Measurements from ENCODE around the gene MPPE1. TPM values are rescaled to one million over a fixed set of nuclear protein-coding genes. Genes with fewer than 3 reads are reported as not detected.
"Not testable (repeated sequence)": the region's sequence is repeated elsewhere in the genome, so short reads cannot be mapped to it uniquely, and the experiment has no call there.

Gene MPPE1
- total and polyA plus RNA-seq, 2 donors, result 25.4 to 31.7 TPM

DNA sequence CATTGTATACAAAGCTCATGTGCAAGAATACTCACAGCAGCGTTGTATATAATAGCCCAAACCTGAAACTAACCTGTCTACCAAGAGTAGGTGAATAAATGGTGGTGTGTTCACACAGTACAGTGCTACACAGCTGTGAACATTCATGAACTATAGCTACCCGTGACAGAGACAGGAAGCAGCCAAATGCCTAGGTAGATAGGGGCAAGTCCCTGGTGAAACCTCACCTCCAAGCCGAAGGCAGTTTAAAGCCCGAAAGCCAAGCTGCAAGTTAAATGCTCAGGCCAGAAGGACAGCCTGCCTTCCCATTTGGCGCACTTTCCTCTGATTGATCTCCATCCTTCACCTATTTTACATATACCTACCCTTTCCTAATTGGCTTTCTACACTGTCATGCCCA, 36.7 kb upstream of the MPPE1 start:
- WGBS, result 83% methylated on average over 5 of the region's 5 CpGs
- Histone ChIP-seq H3K4me1 (ENCODE audit: insufficient read depth) (no peaks in the 10 kb centered on the region), H3K27ac (ENCODE audit: low read depth) (no peak overlapping the region), H3K36me3 (ENCODE audit: insufficient read depth) (no peaks in the 10 kb centered on the region), H3K4me3 (ENCODE audit: low read depth, low read length) (no peak overlapping the region)
- DNase-seq (ENCODE audit: extremely low spot score), result no peak

DNA sequence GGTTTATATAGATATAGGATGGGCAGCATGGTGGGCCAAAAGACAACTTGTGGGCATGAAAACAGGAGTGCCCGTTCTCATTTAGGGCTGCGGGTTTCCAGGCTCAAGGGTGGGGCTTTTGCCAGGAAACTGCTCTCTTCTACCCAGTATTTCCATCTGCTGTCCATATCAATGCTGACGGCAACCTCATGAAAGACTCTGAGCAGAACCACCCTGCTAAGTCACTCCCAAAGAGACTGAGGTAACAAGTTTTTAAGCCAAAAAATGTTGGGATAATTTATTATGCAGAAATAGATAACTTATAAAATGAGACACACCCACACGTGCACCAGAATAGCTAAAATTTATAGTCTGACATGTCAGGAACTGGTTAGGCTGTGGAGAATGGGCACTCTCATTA, 36.1 kb upstream of the MPPE1 start:
- H3K27ac ChIP-seq (ENCODE audit: low read depth), result no peak overlapping the region
- no peak overlapping the region for H3K4me3 ChIP-seq (ENCODE audit: low read depth, low read length)
- DNase-seq (ENCODE audit: extremely low spot score), result no peak
- no peaks in the 10 kb centered on the region for H3K36me3 ChIP-seq (ENCODE audit: insufficient read depth)
- H3K4me1 ChIP-seq (ENCODE audit: insufficient read depth), result no peaks in the 10 kb centered on the region
- 89% methylated on average over 4 of the region's 4 CpGs for WGBS

DNA sequence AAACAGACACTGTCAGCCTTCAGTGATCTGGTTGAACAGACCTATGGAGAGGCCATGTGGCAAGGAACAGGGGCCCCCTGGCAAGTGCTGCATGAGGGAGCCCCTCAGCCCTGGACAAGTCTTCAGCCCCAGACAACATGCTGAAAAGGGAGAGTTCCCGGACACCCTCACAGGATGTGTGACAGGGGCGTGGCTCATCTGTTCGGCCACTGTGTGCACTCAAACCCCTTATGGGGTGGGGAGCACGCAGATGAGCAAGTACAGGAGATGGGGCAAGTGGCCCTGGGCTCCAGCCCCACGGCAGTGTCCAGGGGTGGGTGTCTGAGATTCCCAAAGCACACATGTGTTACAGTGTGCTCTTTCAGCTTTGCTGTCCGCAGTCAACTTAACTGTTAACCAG, 35.4 kb upstream of the MPPE1 start:
- whole genome bisulfite sequencing, result 79% methylated on average over 6 of the region's 6 CpGs
- Histone ChIP-seq H3K4me1 (ENCODE audit: insufficient read depth) (no peaks in the 10 kb centered on the region), H3K27ac (ENCODE audit: low read depth) (no peak overlapping the region)

DNA sequence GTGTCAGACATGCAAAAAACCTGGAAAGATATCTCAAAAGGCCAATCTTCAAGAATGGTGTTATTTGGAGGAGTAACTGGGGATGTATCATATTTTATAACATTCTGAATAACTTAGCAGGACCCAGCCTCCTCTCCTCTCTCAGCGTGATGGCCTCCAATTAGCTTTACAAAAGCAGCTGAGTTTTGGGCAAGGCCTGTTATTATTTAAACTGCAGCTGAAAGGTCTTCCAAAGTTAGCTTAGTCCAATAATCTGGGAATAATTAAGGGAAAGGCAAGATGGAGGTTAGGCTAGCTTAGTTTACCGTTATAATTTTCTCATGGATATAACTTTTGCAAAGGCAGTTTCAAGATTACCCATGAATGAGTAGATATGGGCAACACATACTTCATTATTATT, 32.8 kb upstream of the MPPE1 start:
- Histone ChIP-seq H3K27ac (ENCODE audit: low read depth) (no peak overlapping the region), H3K4me1 (ENCODE audit: insufficient read depth) (no peaks in the 10 kb centered on the region), H3K4me3 (ENCODE audit: low read depth, low read length) (no peak overlapping the region), H3K36me3 (ENCODE audit: insufficient read depth) (no peaks in the 10 kb centered on the region)
- 82% methylated on average over 2 of the region's 2 CpGs for WGBS
- no peak for DNase-seq (ENCODE audit: extremely low spot score)

More for the DNA sequence above, 35.4 kb upstream of the MPPE1 start:
- no peak for DNase-seq (ENCODE audit: extremely low spot score)
- Histone ChIP-seq H3K36me3 (ENCODE audit: insufficient read depth) (no peaks in the 10 kb centered on the region), H3K4me3 (ENCODE audit: low read depth, low read length) (no peak overlapping the region)

DNA sequence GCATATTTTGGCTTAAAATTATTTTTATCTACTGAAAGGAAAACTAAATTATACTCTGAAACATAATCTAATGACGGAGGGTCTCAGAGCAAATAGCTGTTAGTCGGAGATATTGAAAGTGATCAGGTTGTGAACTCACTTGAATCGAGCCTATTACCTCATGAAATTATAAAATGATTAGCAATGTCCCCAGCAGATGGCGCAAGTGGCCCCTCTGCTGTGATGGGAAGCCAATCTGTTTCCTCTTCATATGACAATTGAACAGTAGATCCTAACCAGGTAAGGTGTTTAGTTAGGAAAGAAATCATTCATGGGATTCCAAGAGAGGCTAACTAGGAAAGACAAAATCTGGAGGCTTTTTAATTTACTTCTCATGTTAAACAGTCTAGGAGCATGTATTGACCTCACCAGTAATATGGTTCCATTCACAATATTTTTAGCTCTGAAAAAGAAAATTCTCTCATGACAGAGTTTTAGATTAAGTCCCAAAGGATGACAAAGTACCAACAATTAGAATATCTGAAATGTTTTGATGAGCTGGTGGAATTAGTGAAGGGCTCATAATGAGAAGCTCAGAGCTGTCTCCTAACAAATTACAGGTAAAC, 29.9 kb upstream of the MPPE1 start:
- no peaks in the 10 kb centered on the region for H3K36me3 ChIP-seq (ENCODE audit: insufficient read depth)
- no peak overlapping the region for H3K27ac ChIP-seq (ENCODE audit: low read depth)
- WGBS, result 6% methylated on average over 4 of the region's 4 CpGs
- no peaks in the 10 kb centered on the region for H3K4me1 ChIP-seq (ENCODE audit: insufficient read depth)
- peak; percentile 41 for DNase-seq (ENCODE audit: extremely low spot score)
- H3K4me3 ChIP-seq (ENCODE audit: low read depth, low read length), result no peak overlapping the region

DNA sequence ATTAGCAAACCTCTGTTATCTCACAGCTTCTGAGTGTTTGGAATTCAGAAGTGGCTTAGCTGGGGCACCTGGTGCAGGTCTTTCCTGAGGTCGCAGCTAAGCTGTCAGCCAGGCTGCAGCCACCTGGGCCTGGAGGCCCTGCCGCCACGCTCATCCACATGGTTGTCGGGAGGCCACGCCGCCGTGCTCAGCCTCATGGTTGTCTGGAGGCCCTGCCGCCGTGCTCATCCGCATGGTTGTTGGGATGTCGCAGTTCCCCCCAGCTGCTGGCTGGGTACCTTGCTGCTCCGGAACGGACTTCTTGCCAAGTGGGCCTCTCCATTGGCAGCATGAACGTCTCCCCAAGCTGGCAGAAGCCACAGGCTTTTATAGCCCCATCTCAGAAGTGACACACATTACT, 24.3 kb upstream of the MPPE1 start:
- no peak overlapping the region for H3K27ac ChIP-seq (ENCODE audit: low read depth)
- no peaks in the 10 kb centered on the region for H3K36me3 ChIP-seq (ENCODE audit: insufficient read depth)
- H3K4me3 ChIP-seq (ENCODE audit: low read depth, low read length), result no peak overlapping the region
- DNase-seq (ENCODE audit: extremely low spot score), result no peak
- 92% methylated on average over 14 of the region's 14 CpGs for WGBS
- H3K4me1 ChIP-seq (ENCODE audit: insufficient read depth), result no peaks in the 10 kb centered on the region

DNA sequence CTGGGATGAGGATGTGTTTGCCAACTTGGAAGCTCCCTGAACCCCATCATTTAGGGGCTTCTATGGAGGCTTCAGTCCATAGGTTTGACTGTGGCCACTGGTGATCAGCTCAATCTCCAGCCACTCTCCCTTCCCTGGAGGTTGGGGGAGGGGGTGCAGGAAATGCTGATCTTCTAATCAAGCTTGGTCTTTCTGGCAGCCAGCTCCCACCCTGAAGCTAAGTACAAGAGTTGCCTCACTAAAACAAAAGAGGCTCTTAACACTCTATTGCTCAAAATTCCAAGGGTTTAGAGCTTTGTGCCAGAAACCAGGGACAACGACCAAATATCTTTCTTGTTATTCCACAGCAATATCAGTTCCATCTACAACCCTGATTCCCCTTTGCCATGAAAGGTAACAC, 19.4 kb upstream of the MPPE1 start:
- DNase-seq (ENCODE audit: extremely low spot score), result no peak
- H3K27ac ChIP-seq (ENCODE audit: low read depth), result no peak overlapping the region
- H3K36me3 ChIP-seq (ENCODE audit: insufficient read depth), result no peaks in the 10 kb centered on the region
- no peaks in the 10 kb centered on the region for H3K4me1 ChIP-seq (ENCODE audit: insufficient read depth)
- no peak overlapping the region for H3K4me3 ChIP-seq (ENCODE audit: low read depth, low read length)
- 38% methylated on average over 1 of the region's 1 CpG for WGBS

DNA sequence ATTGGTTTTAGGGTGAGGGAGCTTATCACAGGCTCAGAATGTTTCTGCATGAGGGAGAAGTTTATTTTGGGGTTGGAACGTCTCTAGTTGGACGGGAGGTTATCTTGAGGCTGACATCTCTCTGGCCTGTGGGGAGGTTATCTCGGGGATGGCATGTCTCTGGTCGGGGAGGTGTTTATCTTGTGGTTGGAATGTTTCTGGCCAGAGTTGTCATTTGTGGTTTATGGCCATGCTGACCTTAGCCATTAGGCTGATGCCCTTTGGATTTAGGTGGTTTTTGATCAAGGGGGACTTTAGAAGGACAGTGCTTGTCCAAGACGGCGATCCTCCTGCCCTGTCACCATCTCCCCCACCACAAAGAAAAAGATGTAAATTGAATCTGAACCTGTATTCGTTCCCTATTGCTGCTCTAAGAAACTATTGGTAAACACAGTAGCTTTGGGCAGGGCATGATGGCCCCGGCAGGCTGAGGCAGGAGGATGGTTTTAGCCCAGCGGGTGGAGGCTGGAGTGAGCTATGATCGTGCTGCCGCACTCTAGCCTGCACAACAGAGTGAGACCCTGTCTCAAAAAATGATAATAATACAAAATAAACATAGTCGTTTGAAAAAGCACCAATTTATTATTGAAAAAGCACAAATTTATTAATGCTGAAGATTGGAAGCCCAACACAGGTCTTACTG, 17.8 kb upstream of the MPPE1 start:
- Histone ChIP-seq H3K27ac (ENCODE audit: low read depth) (no peak overlapping the region), H3K4me1 (ENCODE audit: insufficient read depth) (no peaks in the 10 kb centered on the region), H3K36me3 (ENCODE audit: insufficient read depth) (no peaks in the 10 kb centered on the region), H3K4me3 (ENCODE audit: low read depth, low read length) (no peak overlapping the region)
- no peak for DNase-seq (ENCODE audit: extremely low spot score)
- 57% methylated on average over 12 of the region's 12 CpGs for WGBS

DNA sequence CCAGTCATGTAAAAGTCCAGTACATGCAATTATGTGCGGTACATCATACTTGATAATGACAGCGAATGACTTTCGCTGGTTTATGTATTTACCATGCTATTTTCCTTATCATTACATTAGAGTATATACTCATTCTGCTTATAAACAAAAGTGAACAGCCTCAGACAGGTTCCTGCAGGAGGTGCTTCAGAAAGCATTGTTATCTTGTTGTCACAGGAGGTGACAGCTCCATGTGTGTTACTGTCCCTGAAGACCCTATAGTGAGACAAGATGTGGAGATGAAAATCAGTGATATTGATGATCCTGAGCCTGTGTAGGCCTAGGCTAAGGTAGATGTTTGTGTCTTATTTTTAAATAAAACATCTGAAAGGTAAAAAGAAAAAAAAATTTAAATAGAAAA, 15.3 kb upstream of the MPPE1 start:
- Histone ChIP-seq H3K4me3 (ENCODE audit: low read depth, low read length) (no peak overlapping the region), H3K27ac (ENCODE audit: low read depth) (no peak overlapping the region), H3K4me1 (ENCODE audit: insufficient read depth) (no peaks in the 10 kb centered on the region), H3K36me3 (ENCODE audit: insufficient read depth) (no peaks in the 10 kb centered on the region)
- DNase-seq (ENCODE audit: extremely low spot score), result no peak
- WGBS, result 95% methylated on average over 3 of the region's 3 CpGs

DNA sequence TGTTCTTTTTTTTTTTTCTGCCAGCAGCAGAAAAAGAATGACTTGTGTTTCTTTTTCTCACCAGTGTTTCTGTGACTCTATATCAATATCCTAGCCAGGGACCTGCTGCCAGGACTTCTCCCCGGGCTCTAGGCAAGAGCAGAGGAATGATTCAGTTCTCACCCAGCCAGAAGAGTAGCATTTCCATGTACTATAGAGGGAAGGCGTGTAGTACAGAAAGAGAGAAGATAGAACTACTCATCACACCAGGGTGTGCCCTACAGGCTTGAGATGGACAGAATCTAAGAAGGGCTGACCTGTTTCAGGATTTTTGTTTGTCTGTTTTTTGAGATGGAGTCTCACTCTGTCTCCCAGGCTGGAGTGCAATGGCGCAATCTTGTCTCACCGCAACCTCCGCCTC, 11.4 kb upstream of the MPPE1 start:
- DNase-seq (ENCODE audit: extremely low spot score); H3K36me3 ChIP-seq (ENCODE audit: insufficient read depth); H3K4me3 ChIP-seq (ENCODE audit: low read depth, low read length); H3K27ac ChIP-seq (ENCODE audit: low read depth); H3K4me1 ChIP-seq (ENCODE audit: insufficient read depth): not testable (repeated sequence)
- 87% methylated on average over 5 of the region's 5 CpGs for WGBS

DNA sequence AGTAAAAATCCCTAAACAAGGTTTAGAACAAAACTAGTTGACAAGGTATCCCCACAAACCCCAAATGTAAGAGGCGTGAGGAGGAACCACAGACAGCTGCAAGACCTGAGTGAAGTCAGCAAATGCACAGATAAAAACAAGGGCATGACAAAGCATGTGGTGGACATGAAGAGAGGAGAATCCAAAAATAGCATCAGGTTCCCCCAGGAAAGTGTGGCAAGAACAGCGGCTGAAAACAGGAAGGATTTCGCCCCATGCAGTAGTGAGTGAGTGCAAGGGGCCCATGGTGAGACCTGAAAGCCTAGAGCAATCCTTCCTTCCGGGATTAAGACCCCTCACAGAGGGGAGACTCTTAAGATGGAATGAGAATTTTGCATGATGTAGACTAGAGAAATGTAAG, 8.8 kb upstream of the MPPE1 start:
- not testable (repeated sequence) for H3K27ac ChIP-seq (ENCODE audit: low read depth); H3K4me3 ChIP-seq (ENCODE audit: low read depth, low read length); H3K36me3 ChIP-seq (ENCODE audit: insufficient read depth); DNase-seq (ENCODE audit: extremely low spot score); H3K4me1 ChIP-seq (ENCODE audit: insufficient read depth)
- 63% methylated on average over 4 of the region's 4 CpGs for WGBS

DNA sequence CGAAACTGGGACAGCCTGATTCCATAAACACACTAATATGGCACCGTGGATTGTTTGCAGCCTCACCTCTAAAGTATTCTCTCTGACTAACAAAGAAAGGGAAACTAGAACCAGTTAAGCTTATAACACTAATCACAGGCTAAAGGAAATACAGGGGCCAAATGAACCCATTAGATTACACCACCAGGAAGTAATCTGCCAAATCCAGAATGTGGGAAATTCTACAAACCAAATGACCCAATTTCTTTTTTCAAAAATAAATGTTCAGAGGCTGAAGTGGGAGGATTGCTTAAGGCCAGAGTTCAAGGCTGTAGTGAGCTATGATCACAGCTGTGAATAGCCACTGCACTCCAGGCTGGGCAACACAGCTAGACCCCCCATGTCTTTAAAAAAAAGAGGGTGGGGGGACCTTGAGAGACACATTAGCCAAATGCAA, 1.5 kb upstream of the MPPE1 start:
- Histone ChIP-seq H3K4me1 (ENCODE audit: insufficient read depth) (peaks cover 2% of the 10 kb centered on the region), H3K36me3 (ENCODE audit: insufficient read depth) (no peaks in the 10 kb centered on the region), H3K27ac (ENCODE audit: low read depth) (peak overlapping the region; percentile 78), H3K4me3 (ENCODE audit: low read depth, low read length) (no peak overlapping the region)
- DNase-seq (ENCODE audit: extremely low spot score), result no peak
- WGBS, result 46% methylated on average over 2 of the region's 2 CpGs

DNA sequence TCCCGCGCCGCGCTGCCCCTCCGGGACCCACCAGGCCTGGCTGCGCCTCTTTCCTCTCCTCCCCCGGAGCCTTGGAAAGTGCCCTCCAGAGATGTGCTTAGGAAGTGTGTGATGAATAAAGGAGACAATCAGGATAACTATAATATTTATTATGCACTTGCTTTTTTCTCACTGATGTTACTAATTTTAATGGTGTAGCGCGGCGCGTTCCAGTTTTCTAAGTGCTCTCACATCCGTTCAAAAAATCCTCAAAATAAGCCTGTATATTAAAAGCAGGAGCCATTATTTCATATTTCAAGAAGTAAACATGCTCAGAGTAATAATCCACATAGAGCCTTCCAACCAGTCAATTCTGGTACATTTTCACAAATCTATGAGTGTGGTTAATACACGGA, 941 bp upstream of the MPPE1 start:
- 8% methylated on average over 13 of the region's 13 CpGs for WGBS
- no peak for DNase-seq (ENCODE audit: extremely low spot score)
- H3K36me3 ChIP-seq (ENCODE audit: insufficient read depth), result no peaks in the 10 kb centered on the region

DNA sequence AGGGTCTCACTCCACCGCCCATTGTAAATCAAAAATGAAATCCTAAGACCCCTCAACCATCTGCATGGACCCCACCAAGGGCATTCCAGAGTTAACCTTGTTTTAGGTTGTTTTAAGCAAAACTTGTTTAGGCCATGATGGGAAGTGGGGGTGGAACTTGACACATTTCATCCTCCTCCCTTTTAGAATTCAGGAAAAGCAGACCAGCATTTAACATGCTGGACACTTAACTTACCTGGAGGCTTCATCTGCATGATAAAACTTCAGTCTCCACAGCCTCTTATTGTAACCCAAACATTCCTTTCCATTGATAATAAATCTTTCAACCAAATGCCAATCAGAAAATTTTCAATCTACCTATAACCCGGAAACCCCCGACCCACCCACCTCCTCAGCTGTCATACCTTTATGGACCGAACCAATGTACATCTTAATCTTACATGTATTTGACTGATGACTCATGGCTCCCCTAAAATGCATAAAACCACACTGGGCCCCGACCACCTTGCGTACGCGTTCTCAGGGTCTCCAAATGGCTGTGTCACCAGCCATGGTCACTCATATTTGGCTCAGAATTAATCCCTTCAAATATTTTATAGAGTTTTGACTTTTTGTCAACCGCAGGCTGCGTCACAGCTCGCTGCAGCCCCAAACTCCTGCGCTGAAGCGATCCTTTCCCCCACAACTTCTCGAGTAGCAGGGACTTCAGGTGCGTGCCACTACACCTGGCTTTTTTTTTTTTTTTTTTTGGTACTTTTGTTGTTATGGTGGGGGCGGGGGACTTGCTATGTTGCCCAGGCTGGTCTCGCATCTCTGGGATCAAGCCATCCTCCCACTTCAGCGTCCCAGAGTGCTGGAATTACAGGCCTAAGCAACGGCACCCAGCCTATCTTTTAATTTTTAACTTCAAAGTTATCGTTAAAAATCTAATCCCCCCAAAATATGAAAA, 917 bp downstream of the MPPE1 start:
- Histone ChIP-seq H3K27ac (ENCODE audit: low read depth) (no peak overlapping the region), H3K36me3 (ENCODE audit: insufficient read depth) (no peaks in the 10 kb centered on the region), H3K4me1 (ENCODE audit: insufficient read depth) (peaks cover 2% of the 10 kb centered on the region), H3K4me3 (ENCODE audit: low read depth, low read length) (peak overlapping the region; percentile 82)
- 65% methylated on average over 20 of the region's 20 CpGs for WGBS
- no peak for DNase-seq (ENCODE audit: extremely low spot score)

More for the DNA sequence above, 941 bp upstream of the MPPE1 start:
- H3K27ac ChIP-seq (ENCODE audit: low read depth), result peak overlapping the region; percentile 98
- H3K4me1 ChIP-seq (ENCODE audit: insufficient read depth), result peaks cover 2% of the 10 kb centered on the region
- peak overlapping the region; percentile 82 for H3K4me3 ChIP-seq (ENCODE audit: low read depth, low read length)
